HepG2 (cell line): Measurements from ENCODE around the gene EARS2. TPM values are rescaled to one million over a fixed set of nuclear protein-coding genes. Genes with fewer than 3 reads are reported as not detected.

Experiments
- ADNP ChIP-seq: sonication (generic); formaldehyde crosslinking; IDR thresholded peaks from 2 replicates; pipeline ENCODE4 v1.4.0; 2020; ENCODE audit warnings: missing genetic modification reagents
- CENPT ChIP-seq: sonication (generic); formaldehyde crosslinking; IDR thresholded peaks from 2 replicates; pipeline ENCODE4 v1.8.0; 2022; ENCODE audit warnings: low read depth, mild to moderate bottlenecking, moderate library complexity, missing genetic modification reagents
- E2F1 ChIP-seq: sonication (generic); formaldehyde crosslinking; IDR thresholded peaks from 2 replicates; pipeline ENCODE4 v1.5.0; 2020; ENCODE audit warnings: missing genetic modification reagents
- FOXP1 ChIP-seq, 2 experiments: fragments of 450-650 bp in 1 of 2; IDR thresholded peaks; 2 replicates each; pipeline ENCODE4 v1.6.1; 2017 to 2018; ENCODE audit warnings: antibody characterized with exemption in 1 of 2
- GATAD1 ChIP-seq: IDR thresholded peaks from 2 replicates; pipeline ENCODE4 v1.6.1; 2016; ENCODE audit warnings: missing genetic modification reagents, missing compliant biosample characterization
- HMGA1 ChIP-seq: sonication (generic); formaldehyde crosslinking; conservative IDR thresholded peaks from 2 replicates; pipeline ENCODE4 v1.4.0; 2020; ENCODE audit warnings: missing genetic modification reagents
- HOXA3 ChIP-seq: sonication (generic); formaldehyde crosslinking; IDR thresholded peaks from 2 replicates; pipeline ENCODE4 v1.5.0; 2020; ENCODE audit warnings: missing genetic modification reagents
- MTF1 ChIP-seq: sonication (generic); formaldehyde crosslinking; IDR thresholded peaks from 2 replicates; pipeline ENCODE4 v1.5.0; 2020; ENCODE audit warnings: missing genetic modification reagents
- POLR2AphosphoS5 ChIP-seq: IDR thresholded peaks from 2 replicates; pipeline ENCODE4 v1.6.1; 2012; ENCODE audit warnings: low read depth, low read length
- RAD21 ChIP-seq: fragments of 450-650 bp; formaldehyde crosslinking; IDR thresholded peaks from 2 replicates; pipeline ENCODE4 v1.5.0; 2020; ENCODE audit warnings: mild to moderate bottlenecking
- RBM22 ChIP-seq: fragments of 200-400 bp; formaldehyde crosslinking; optimal IDR thresholded peaks from 2 replicates; pipeline ENCODE3; 2017; ENCODE audit warnings: mild to moderate bottlenecking, low read length, moderate library complexity
- SAP130 ChIP-seq: IDR thresholded peaks from 2 replicates; pipeline ENCODE4 v1.6.1; 2016; ENCODE audit warnings: low read depth
- SCMH1 ChIP-seq: sonication (generic); formaldehyde crosslinking; IDR thresholded peaks from 2 replicates; pipeline ENCODE4 v1.9.0; 2021; ENCODE audit warnings: missing genetic modification reagents, mild to moderate bottlenecking, borderline replicate concordance
- SOX5 ChIP-seq: IDR thresholded peaks from 2 replicates; pipeline ENCODE4 v1.6.1; 2016; ENCODE audit warnings: borderline replicate concordance
- SPEN ChIP-seq: sonication (generic); formaldehyde crosslinking; IDR thresholded peaks from 2 replicates; pipeline ENCODE4 v1.5.1; 2020; ENCODE audit warnings: low read depth, mild to moderate bottlenecking, missing genetic modification reagents
- TOPORS ChIP-seq: sonication (generic); formaldehyde crosslinking; IDR thresholded peaks from 2 replicates; pipeline ENCODE4 v1.8.0; 2023; ENCODE audit warnings: mild to moderate bottlenecking, missing genetic modification reagents
- ZFP36L2 ChIP-seq: sonication (generic); formaldehyde crosslinking; IDR thresholded peaks from 2 replicates; pipeline ENCODE4 v1.4.0; 2020; ENCODE audit warnings: missing genetic modification reagents
- ZFY ChIP-seq: sonication (generic); formaldehyde crosslinking; IDR thresholded peaks from 2 replicates; pipeline ENCODE4 v1.4.0; 2020; ENCODE audit warnings: missing genetic modification reagents
- ZNF282 ChIP-seq: fragments of 450-650 bp; IDR thresholded peaks from 2 replicates; pipeline ENCODE4 v1.6.1; 2018; ENCODE audit not compliant: partially characterized antibody
- ZNF337 ChIP-seq: sonication (generic); formaldehyde crosslinking; IDR thresholded peaks from 2 replicates; pipeline ENCODE4 v1.5.1; 2020; ENCODE audit warnings: missing genetic modification reagents, low read depth, mild to moderate bottlenecking, borderline replicate concordance
- ZNF33A ChIP-seq: sonication (generic); formaldehyde crosslinking; IDR thresholded peaks from 2 replicates; pipeline ENCODE4 v1.5.1; 2020; ENCODE audit warnings: missing genetic modification reagents, mild to moderate bottlenecking, moderate library complexity, borderline replicate concordance
- ZNF549 ChIP-seq: sonication (generic); formaldehyde crosslinking; IDR thresholded peaks from 2 replicates; pipeline ENCODE4 v1.5.0; 2020; ENCODE audit warnings: missing genetic modification reagents
- ZNF619 ChIP-seq: sonication (generic); formaldehyde crosslinking; IDR thresholded peaks from 2 replicates; pipeline ENCODE4 v1.4.0; 2020; ENCODE audit warnings: mild to moderate bottlenecking, missing genetic modification reagents
- ZNF710 ChIP-seq: sonication (generic); formaldehyde crosslinking; IDR thresholded peaks from 2 replicates; pipeline ENCODE4 v1.5.0; 2020; ENCODE audit warnings: mild to moderate bottlenecking, missing genetic modification reagents, borderline replicate concordance
- ZNF737 ChIP-seq: sonication (generic); formaldehyde crosslinking; IDR thresholded peaks from 2 replicates; pipeline ENCODE4 v1.5.0; 2020; ENCODE audit warnings: missing genetic modification reagents, mild to moderate bottlenecking, borderline replicate concordance
- ZNF841 ChIP-seq: sonication (generic); formaldehyde crosslinking; IDR thresholded peaks from 2 replicates; pipeline ENCODE4 v1.8.1; 2023; ENCODE audit warnings: missing genetic modification reagents, borderline replicate concordance
- ZSCAN12 ChIP-seq: sonication (generic); formaldehyde crosslinking; IDR thresholded peaks from 2 replicates; pipeline ENCODE4 v1.9.0; 2021; ENCODE audit warnings: mild to moderate bottlenecking, missing genetic modification reagents
- ZSCAN29 ChIP-seq: sonication (generic); formaldehyde crosslinking; conservative IDR thresholded peaks from 2 replicates; pipeline ENCODE4 v1.4.0; 2020; ENCODE audit warnings: mild to moderate bottlenecking, missing genetic modification reagents
- ZSCAN30 ChIP-seq: sonication (generic); formaldehyde crosslinking; IDR thresholded peaks from 2 replicates; pipeline ENCODE4 v1.5.0; 2020; ENCODE audit warnings: mild to moderate bottlenecking, missing genetic modification reagents
- ZZZ3 ChIP-seq: sonication (generic); formaldehyde crosslinking; IDR thresholded peaks from 2 replicates; pipeline ENCODE4 v1.4.0; 2020; ENCODE audit warnings: missing genetic modification reagents, mild to moderate bottlenecking, borderline replicate concordance
- polyA plus RNA-seq, 8 experiments: library from polyadenylated mRNA; depleted of rRNA in 3 of 8; stranded (reverse) in 7 of 8; unstranded in 1 of 8; fragments of >200 nt; fragmentation: Illumina TruSeq in 4 of 8; extraction: Trizol in 4 of 8; gene quantifications; 2 replicates each; pipeline versions ENCODE4 v1.2.1 to v1.2.3, GENCODE V29; 2011 to 2016; ENCODE audit warnings: low read depth in 4 of 8, missing spikeins in 1 of 8, mixed read lengths in 1 of 8; ENCODE audit not compliant: insufficient read depth in 1 of 8
- total RNA-seq, 5 experiments: library from RNA; depleted of rRNA; stranded (reverse); fragments of >200 nt; fragmentation: Illumina TruSeq; extraction: Trizol; gene quantifications; 2 replicates each; pipeline ENCODE4 v1.2.3, GENCODE V29; 2016; ENCODE audit warnings: low read depth in 1 of 5

The EARS2 gene
- total and polyA plus RNA-seq, 2 of the 13 experiments (the other 11 are each of a cell fraction or from before 2014, with no cell fraction given): 49.4 to 80.4 TPM

GRCh38 chr16:23539984-23540816 lies 16.9 kb downstream of the EARS2 start (continued):
- peak; percentile 94 for TF ChIP-seq HOXA3 (CRISPR knock-in tag)
- TF ChIP-seq E2F1: no peak
- no peak for TF ChIP-seq ZNF841
- TF ChIP-seq MTF1 (CRISPR knock-in tag): no peak
- TF ChIP-seq SPEN (CRISPR knock-in tag): peak; percentile 76
- no peak for TF ChIP-seq ZNF737 (CRISPR knock-in tag)
- TF ChIP-seq TOPORS: 0 out of 2 replicates have a peak, but pooled peaks have one; percentile 54
- TF ChIP-seq ZSCAN29: 0 out of 2 replicates have a peak, but pooled peaks have one; percentile 73
- TF ChIP-seq GATAD1 (CRISPR knock-in tag): peak; percentile 81
- no peak for TF ChIP-seq ZSCAN12 (CRISPR knock-in tag)
- no peak; the same call in 1 of the 2 replicates for TF ChIP-seq ZNF619 (CRISPR knock-in tag)
- TF ChIP-seq ZFP36L2: 0 out of 2 replicates have a peak, but pooled peaks have one; percentile 59
- TF ChIP-seq POLR2AphosphoS5: no peak
- TF ChIP-seq FOXP1 (IDR thresholded peaks at IDR 0.05): peak; percentile 99
- TF ChIP-seq FOXP1 (CRISPR knock-in tag; IDR thresholded peaks at IDR 0.05): peak; percentile 100
- no peak for TF ChIP-seq ZFY (CRISPR knock-in tag)
- no peak for TF ChIP-seq ZNF282
- TF ChIP-seq SCMH1: no peak
- peak; percentile 92; the same call in 1 of the 2 replicates for TF ChIP-seq ZNF337 (CRISPR knock-in tag)
- TF ChIP-seq ZNF710 (CRISPR knock-in tag): peak; percentile 90; the same call in 1 of the 2 replicates
- TF ChIP-seq ZSCAN30 (CRISPR knock-in tag): no peak
- no peak for TF ChIP-seq RBM22
- TF ChIP-seq ADNP (CRISPR knock-in tag): no peak
- no peak for TF ChIP-seq ZNF549
- no peak for TF ChIP-seq ZZZ3 (CRISPR knock-in tag)
- TF ChIP-seq HMGA1 (CRISPR knock-in tag): no peak
- peak; percentile 94; the same call in 1 of the 2 replicates for TF ChIP-seq ZNF33A
- peak; percentile 100 for TF ChIP-seq SAP130 (CRISPR knock-in tag)
- no peak for TF ChIP-seq RAD21 (CRISPR knock-in tag)
- no peak for TF ChIP-seq CENPT (CRISPR knock-in tag)
- TF ChIP-seq SOX5 (CRISPR knock-in tag): peak; percentile 99
